H9 (cell line): ENCODE measurements around the gene FAM161A. TPM values are rescaled to one million over a fixed set of nuclear protein-coding genes. Genes with fewer than 3 reads are reported as not detected.

Source experiments
- DNase-seq: peaks from one replicate; pipeline ENCODE4 v3.0.0-alpha.2; 2017
- H2AFZ ChIP-seq: one replicate; pipeline ENCODE4 v1.6.1; 2013; ENCODE audit warnings: mild to moderate bottlenecking, low read length, control low read depth, moderate library complexity
- H2AK5ac ChIP-seq: 2 replicates; pipeline ENCODE4 v1.6.1; 2013; ENCODE audit warnings: low read length, control low read depth, mixed read lengths; ENCODE audit not compliant: insufficient read length
- H2BK120ac ChIP-seq: one replicate; pipeline ENCODE4 v1.6.1; 2013; ENCODE audit warnings: low read depth, mild to moderate bottlenecking, low read length, control low read depth, inconsistent platforms; ENCODE audit not compliant: poor library complexity, severe bottlenecking
- H2BK12ac ChIP-seq: 2 replicates; pipeline ENCODE4 v1.6.1; 2013; ENCODE audit warnings: low read length, control low read depth, mixed read lengths, low read depth; ENCODE audit not compliant: insufficient read length
- H2BK15ac ChIP-seq: 2 replicates; pipeline ENCODE4 v1.6.1; 2013; ENCODE audit warnings: low read depth, low read length, control low read depth
- H2BK20ac ChIP-seq: one replicate; pipeline ENCODE4 v1.6.1; 2013; ENCODE audit warnings: low read depth, mild to moderate bottlenecking, low read length, control low read depth, inconsistent platforms; ENCODE audit not compliant: poor library complexity, severe bottlenecking
- H2BK5ac ChIP-seq: 2 replicates; pipeline ENCODE4 v1.6.1; 2013; ENCODE audit warnings: low read length, control low read depth, mixed read lengths; ENCODE audit not compliant: insufficient read length
- H3K14ac ChIP-seq: 2 replicates; pipeline ENCODE4 v1.6.1; 2013; ENCODE audit warnings: low read length, control low read depth; ENCODE audit not compliant: insufficient read depth
- H3K18ac ChIP-seq: 2 replicates; pipeline ENCODE4 v1.6.1; 2013; ENCODE audit warnings: low read depth, mild to moderate bottlenecking, mixed read lengths, low read length, control low read depth; ENCODE audit not compliant: insufficient read length
- H3K23ac ChIP-seq: 2 replicates; pipeline ENCODE4 v1.6.1; 2013; ENCODE audit warnings: low read length, control low read depth, mixed read lengths, low read depth; ENCODE audit not compliant: insufficient read length
- H3K23me2 ChIP-seq: 2 replicates; pipeline ENCODE4 v1.6.1; 2013; ENCODE audit warnings: low read depth, mild to moderate bottlenecking, mixed read lengths, low read length, control low read depth; ENCODE audit not compliant: insufficient read length, poor library complexity, severe bottlenecking
- H3K27ac ChIP-seq: 2 replicates; pipeline ENCODE4 v1.5.1; 2013; ENCODE audit warnings: low read length, control low read depth, mixed read lengths, low read depth; ENCODE audit not compliant: insufficient read length
- H3K27me3 ChIP-seq: 2 replicates; pipeline ENCODE4 v1.6.1; 2013; ENCODE audit warnings: low read length, control low read depth, inconsistent platforms; ENCODE audit not compliant: insufficient read depth
- H3K4ac ChIP-seq: 2 replicates; pipeline ENCODE4 v1.6.1; 2013; ENCODE audit warnings: low read depth, mild to moderate bottlenecking, control low read depth, inconsistent platforms, low read length, moderate library complexity
- H3K4me1 ChIP-seq: 2 replicates; pipeline ENCODE4 v1.6.1; 2013; ENCODE audit warnings: low read length, control low read depth, inconsistent platforms; ENCODE audit not compliant: insufficient read depth
- H3K4me2 ChIP-seq: 2 replicates; pipeline ENCODE4 v1.6.1; 2013; ENCODE audit warnings: low read length, control low read depth, mixed read lengths; ENCODE audit not compliant: insufficient read length, insufficient read depth
- H3K56ac ChIP-seq: 2 replicates; pipeline ENCODE4 v1.6.1; 2013; ENCODE audit warnings: low read depth, mild to moderate bottlenecking, mixed read lengths, low read length, control low read depth; ENCODE audit not compliant: insufficient read length
- H3K79me1 ChIP-seq: 2 replicates; pipeline ENCODE4 v1.6.1; 2013; ENCODE audit warnings: low read depth, mild to moderate bottlenecking, moderate library complexity, low read length, control low read depth, inconsistent platforms; ENCODE audit not compliant: insufficient read depth, poor library complexity, severe bottlenecking
- H3K79me2 ChIP-seq: 2 replicates; pipeline ENCODE4 v1.6.1; 2013; ENCODE audit warnings: low read length, control low read depth, inconsistent platforms; ENCODE audit not compliant: insufficient read depth
- H3K9ac ChIP-seq: 2 replicates; pipeline ENCODE4 v1.6.1; 2013; ENCODE audit warnings: low read length, control low read depth, mixed read lengths; ENCODE audit not compliant: insufficient read length; ENCODE audit errors: extremely low read depth
- H3K9me3 ChIP-seq: one replicate; pipeline ENCODE4 v1.6.1; 2013; ENCODE audit warnings: low read depth, low read length, inconsistent platforms; ENCODE audit not compliant: control insufficient read depth
- H3T11ph ChIP-seq: one replicate; pipeline ENCODE4 v1.6.1; 2013; ENCODE audit warnings: mild to moderate bottlenecking, low read length, control low read depth, inconsistent platforms
- H4K20me1 ChIP-seq: one replicate; pipeline ENCODE4 v1.6.1; 2013; ENCODE audit not compliant: control insufficient read depth, insufficient read length, insufficient read depth
- H4K5ac ChIP-seq: 2 replicates; pipeline ENCODE4 v1.6.1; 2013; ENCODE audit warnings: low read depth, mild to moderate bottlenecking, mixed read lengths, low read length, control low read depth; ENCODE audit not compliant: insufficient read length
- H4K8ac ChIP-seq: replicated peaks from 2 replicates; pipeline ENCODE4 v1.6.1; 2013; ENCODE audit warnings: low read length, control low read depth, mixed read lengths, low read depth; ENCODE audit not compliant: insufficient read length
- H4K91ac ChIP-seq: 2 replicates; pipeline ENCODE4 v1.6.1; 2013; ENCODE audit warnings: low read depth, mild to moderate bottlenecking, moderate library complexity, mixed read lengths, low read length, control low read depth; ENCODE audit not compliant: insufficient read length
- H3K27ac Mint-ChIP-seq, 3 experiments: 2 replicates in 2 of 3; 3 replicates in 1 of 3; pipeline ENCODE4 v1.8.0; 2020 to 2021; ENCODE audit warnings: mixed read lengths in 3 of 3, mild to moderate bottlenecking in 1 of 3, moderate library complexity in 1 of 3
- H3K27me3 Mint-ChIP-seq: 2 replicates; pipeline ENCODE4 v1.8.0; 2021; ENCODE audit warnings: low read depth, mild to moderate bottlenecking, moderate library complexity, mixed read lengths
- H3K36me3 Mint-ChIP-seq, 3 experiments: 2 replicates in 2 of 3; 3 replicates in 1 of 3; pipeline ENCODE4 v1.8.0; 2020 to 2021; ENCODE audit warnings: low read depth in 3 of 3, mixed read lengths in 3 of 3; ENCODE audit not compliant: insufficient read depth in 1 of 3
- H3K4me1 Mint-ChIP-seq, 2 experiments: 2 replicates each; pipeline ENCODE4 v1.8.0; 2020; ENCODE audit warnings: mixed read lengths in 2 of 2
- H3K4me3 Mint-ChIP-seq, 2 experiments: 2 replicates in 1 of 2; 3 replicates in 1 of 2; pipeline ENCODE4 v1.8.0; 2020 to 2021; ENCODE audit warnings: mild to moderate bottlenecking in 2 of 2, mixed read lengths in 2 of 2, moderate library complexity in 1 of 2
- H3K9me3 Mint-ChIP-seq, 2 experiments: 2 replicates in 1 of 2; 3 replicates in 1 of 2; pipeline ENCODE4 v1.8.0; 2020; ENCODE audit warnings: mild to moderate bottlenecking in 2 of 2, mixed read lengths in 2 of 2, moderate library complexity in 1 of 2
- CTCF ChIP-seq: fragments of 200-600 bp; sonication (generic); conservative IDR thresholded peaks from 3 replicates; pipeline ENCODE4 v1.8.0; 2021; ENCODE audit warnings: antibody characterized with exemption, mild to moderate bottlenecking
- WGBS: extraction: QIAGEN DNeasy Blood & Tissue Kit; methylation state at CpG from one replicate; pipeline ENCODE4 v1.1.7; 2013; ENCODE audit warnings: missing lambda C conversion rate, low lambda C conversion rate, mixed read lengths; ENCODE audit not compliant: insufficient read length; ENCODE audit errors: extremely low coverage; 5-methylcytosine and 5-hydroxymethylcytosine counted together
- total RNA-seq: library from RNA; stranded (reverse); gene quantifications from 2 replicates; pipeline ENCODE4 v1.2.1, GENCODE V29; 2021

The FAM161A gene
- total RNA-seq, 1 experiment from 2014 or later = 15.8 TPM

- H3K36me3 Mint-ChIP-seq = peaks cover 2 to 4% (median 3%) of the 10 kb centered on the region in 3 experiments; a peak in 5 of 7 replicates
- no CpG with 5 or more reads among the region's 2 CpGs for WGBS
- Histone ChIP-seq H2BK20ac (no peak overlapping the region), H3K18ac (no peak overlapping the region), H2BK15ac (no peak overlapping the region), H2AK5ac (no peak overlapping the region), H4K20me1 (no peaks in the 10 kb centered on the region), H3K23me2 (no peaks in the 10 kb centered on the region), H2BK120ac (no peak overlapping the region), H2BK5ac (no peak overlapping the region), H2BK12ac (no peak overlapping the region), H3T11ph (no peak overlapping the region), H3K14ac (no peak overlapping the region), H4K91ac (no peak overlapping the region), H3K4me1 (no peaks in the 10 kb centered on the region), H3K56ac (no peak overlapping the region), H3K9ac (no peak overlapping the region), H4K8ac (no peak overlapping the region), H2AFZ (no peak overlapping the region), H4K5ac (no peak overlapping the region), H3K79me2 (no peaks in the 10 kb centered on the region), H3K4me2 (no peak overlapping the region), H3K79me1 (no peaks in the 10 kb centered on the region), H3K9me3 (no peaks in the 10 kb centered on the region), H3K27me3 (no peaks in the 10 kb centered on the region), H3K4ac (no peak overlapping the region), H3K23ac (no peak overlapping the region), H3K27ac (no peak overlapping the region)
- no peak for TF ChIP-seq CTCF
- H3K27me3 Mint-ChIP-seq = no peaks in the 10 kb centered on the region; the same call in 1 of the 2 replicates
- H3K9me3 Mint-ChIP-seq = no peaks in the 10 kb centered on the region
- no peak overlapping the region for H3K27ac Mint-ChIP-seq
- no peak for DNase-seq
- no peak overlapping the region for H3K4me3 Mint-ChIP-seq
- H3K4me1 Mint-ChIP-seq = no peaks in the 10 kb centered on the region
Measured at GRCh38 chr2:61822255-61822654, 31.6 kb downstream of the FAM161A start.
